ENCODE measurements around the gene SRGAP3. TPM values are rescaled to one million over a fixed set of nuclear protein-coding genes. Genes with fewer than 3 reads are reported as not detected.

SRGAP3 gene
- total RNA-seq, 1 donor from 2014 or later: 0.99 TPM

GRCh38 chr3:9201266-9201665 is 48.2 kb downstream of the SRGAP3 start:
- H3K27ac Mint-ChIP-seq (ENCODE audit: unreplicated experiment): no peak overlapping the region
- H3K4me1 Mint-ChIP-seq (ENCODE audit: low read depth): no peaks in the 10 kb centered on the region
- no peaks in the 10 kb centered on the region for H3K9me3 Mint-ChIP-seq (ENCODE audit: low read depth)
- peak; percentile 47 for TF ChIP-seq CTCF (IDR thresholded peaks at IDR 0.05)
- no peak overlapping the region for H3K4me3 Mint-ChIP-seq (ENCODE audit: unreplicated experiment)
- DNase-seq (ENCODE audit: low spot score): no peak
- H3K36me3 Mint-ChIP-seq (ENCODE audit: low read depth): no peaks in the 10 kb centered on the region
- H3K27me3 Mint-ChIP-seq (ENCODE audit: low read depth): peaks cover 32% of the 10 kb centered on the region

GRCh38 chr3:9199775-9200174 is 49.7 kb downstream of the SRGAP3 start:
- H3K4me1 Mint-ChIP-seq (ENCODE audit: low read depth): no peaks in the 10 kb centered on the region
- DNase-seq (ENCODE audit: low spot score): no peak
- no peak overlapping the region for H3K4me3 Mint-ChIP-seq (ENCODE audit: unreplicated experiment)
- H3K27me3 Mint-ChIP-seq (ENCODE audit: low read depth): peaks cover 36% of the 10 kb centered on the region
- H3K27ac Mint-ChIP-seq (ENCODE audit: unreplicated experiment): no peak overlapping the region
- no peak for TF ChIP-seq CTCF (IDR thresholded peaks at IDR 0.05)
- H3K9me3 Mint-ChIP-seq (ENCODE audit: low read depth): no peaks in the 10 kb centered on the region
- H3K36me3 Mint-ChIP-seq (ENCODE audit: low read depth): no peaks in the 10 kb centered on the region

GRCh38 chr3:9198899-9199335 is 50.5 kb downstream of the SRGAP3 start:
- Mint-ChIP-seq H3K9me3 (ENCODE audit: low read depth) (no peaks in the 10 kb centered on the region), H3K4me3 (ENCODE audit: unreplicated experiment) (no peak overlapping the region), H3K4me1 (ENCODE audit: low read depth) (peaks cover 5% of the 10 kb centered on the region), H3K27ac (ENCODE audit: unreplicated experiment) (no peak overlapping the region), H3K27me3 (ENCODE audit: low read depth) (peaks cover 36% of the 10 kb centered on the region), H3K36me3 (ENCODE audit: low read depth) (no peaks in the 10 kb centered on the region)
- DNase-seq (ENCODE audit: low spot score): no peak
- TF ChIP-seq CTCF (IDR thresholded peaks at IDR 0.05): no peak

- Mint-ChIP-seq H3K27me3 (ENCODE audit: low read depth) (peaks cover 36% of the 10 kb centered on the region), H3K4me1 (ENCODE audit: low read depth) (peaks cover 5% of the 10 kb centered on the region), H3K36me3 (ENCODE audit: low read depth) (no peaks in the 10 kb centered on the region), H3K27ac (ENCODE audit: unreplicated experiment) (no peak overlapping the region), H3K9me3 (ENCODE audit: low read depth) (no peaks in the 10 kb centered on the region), H3K4me3 (ENCODE audit: unreplicated experiment) (no peak overlapping the region)
- TF ChIP-seq CTCF (IDR thresholded peaks at IDR 0.05): no peak
- no peak for DNase-seq (ENCODE audit: low spot score)
These were observed 51.2 kb downstream of the SRGAP3 start for GRCh38 chr3:9198261-9198660.

GRCh38 chr3:9196020-9196419 is 53.4 kb downstream of the SRGAP3 start:
- no peak for TF ChIP-seq CTCF (IDR thresholded peaks at IDR 0.05)
- Mint-ChIP-seq H3K27ac (ENCODE audit: unreplicated experiment) (no peak overlapping the region), H3K36me3 (ENCODE audit: low read depth) (no peaks in the 10 kb centered on the region), H3K9me3 (ENCODE audit: low read depth) (peaks cover 7% of the 10 kb centered on the region), H3K4me1 (ENCODE audit: low read depth) (peaks cover 5% of the 10 kb centered on the region), H3K27me3 (ENCODE audit: low read depth) (peaks cover 28% of the 10 kb centered on the region), H3K4me3 (ENCODE audit: unreplicated experiment) (no peak overlapping the region)
- no peak for DNase-seq (ENCODE audit: low spot score)
